AG04450 (cell line): ENCODE data around the gene WDR83. TPM values are rescaled to one million over a fixed set of nuclear protein-coding genes. Genes with fewer than 3 reads are reported as not detected.

ENCODE experiments used
- CTCF ChIA-PET: fragments of 300-600, 350-600 bp; formaldehyde crosslinking; extraction: SDS; loops from one replicate; lab custom pipeline; 2022; ENCODE audit warnings: antibody characterized with exemption, inconsistent platforms; lab: Charles Lee
- POLR2A ChIA-PET: fragments of 350-600 bp; formaldehyde crosslinking; extraction: SDS; loops from one replicate; lab custom pipeline; 2021; ENCODE audit warnings: antibody characterized with exemption, inconsistent platforms; lab: Yijun Ruan, JAX
- DNase-seq: peaks from one replicate; pipeline ENCODE4 v3.0.0-alpha.2; 2011; ENCODE audit warnings: low read depth, low spot score
- H3K27ac ChIP-seq: one replicate; pipeline ENCODE4 v1.5.1; 2012; ENCODE audit warnings: low read depth, low read length, control low read depth
- H3K27me3 ChIP-seq: one replicate; pipeline ENCODE4 v1.6.0; 2012; ENCODE audit warnings: low read length; ENCODE audit not compliant: control insufficient read depth, insufficient read depth
- H3K4me3 ChIP-seq: 2 replicates; pipeline ENCODE4 v1.5.1; 2011; ENCODE audit warnings: mild to moderate bottlenecking, low read depth, low read length, control low read depth
- H3K9me3 ChIP-seq: 2 replicates; pipeline ENCODE4 v1.5.1; 2012; ENCODE audit warnings: low read length; ENCODE audit not compliant: control insufficient read depth, insufficient read depth
- CTCF ChIP-seq: IDR thresholded peaks from 2 replicates; pipeline ENCODE4 v1.5.1; 2011; ENCODE audit warnings: low read depth, low read length, control low read depth, inconsistent platforms
- polyA plus RNA-seq: library from polyadenylated mRNA; depleted of rRNA; stranded (reverse); fragments of >200 nt; gene quantifications from 2 replicates; pipeline ENCODE4 v1.2.3, GENCODE V29; 2011

Gene WDR83
- polyA plus RNA-seq, 1 experiment, result 5.3 TPM

GRCh38 chr19:12628040-12629022 lies 38.3 kb upstream of the WDR83 start:
- POLR2A ChIA-PET, result no interaction called here
- no peak overlapping the region for H3K4me3 ChIP-seq
- peaks cover 75% of the 10 kb centered on the region for H3K9me3 ChIP-seq
- no peak for DNase-seq
- CTCF ChIA-PET, result no interaction called here
- no peak for TF ChIP-seq CTCF
- H3K27me3 ChIP-seq, result no peaks in the 10 kb centered on the region
- no peak overlapping the region for H3K27ac ChIP-seq

- POLR2A ChIA-PET, result no interaction called here
- peaks cover 68% of the 10 kb centered on the region for H3K9me3 ChIP-seq
Observed at GRCh38 chr19:12629215-12629614, 37.4 kb upstream of the WDR83 start.

GRCh38 chr19:12636631-12637030 lies 30.0 kb upstream of the WDR83 start:
- Histone ChIP-seq H3K9me3 (peaks cover 41% of the 10 kb centered on the region), H3K27ac (no peak overlapping the region), H3K27me3 (no peaks in the 10 kb centered on the region), H3K4me3 (no peak overlapping the region)
- TF ChIP-seq CTCF, result no peak
- ChIA-PET POLR2A (interaction anchor here (0.7 kb wide), 1 partner anchor 26 kb away, joined by 4 read pairs; the partner anchor contains the start of genes ZNF490 and ZNF791), CTCF (no interaction called here)
- DNase-seq, result no peak

More at GRCh38 chr19:12629215-12629614, 37.4 kb upstream of the WDR83 start:
- H3K27ac ChIP-seq, result no peak overlapping the region
- CTCF ChIA-PET, result interaction anchor here (1.5 kb wide), 1 partner anchor 43 kb away, joined by 3 read pairs; no protein-coding TSS in a partner anchor
- no peak for DNase-seq
- H3K27me3 ChIP-seq, result no peaks in the 10 kb centered on the region
- TF ChIP-seq CTCF, result no peak
- no peak overlapping the region for H3K4me3 ChIP-seq

- no peak for DNase-seq
- POLR2A ChIA-PET, result interaction anchor here (0.7 to 1.5 kb wide), 2 partner anchors 28 to 40 kb away, joined by 3 read pairs; partner anchors contain the start of genes ZNF490 and ZNF791
- Histone ChIP-seq H3K4me3 (no peak overlapping the region), H3K9me3 (peaks cover 44% of the 10 kb centered on the region), H3K27ac (no peak overlapping the region), H3K27me3 (no peaks in the 10 kb centered on the region)
- CTCF ChIA-PET, result interaction anchor here (1.5 kb wide), 1 partner anchor 34 kb away, joined by 8 read pairs; no protein-coding TSS in a partner anchor
- TF ChIP-seq CTCF, result no peak
Observed at GRCh38 chr19:12638611-12639182, 27.9 kb upstream of the WDR83 start.
